AG08395 (cell line): Measurements from ENCODE around the gene EML5.

Experiments used
- DNase-seq: peaks from one replicate; pipeline ENCODE4 v3.0.0; 2012; ENCODE audit warnings: mixed read lengths, low spot score

The EML5 gene

DNA sequence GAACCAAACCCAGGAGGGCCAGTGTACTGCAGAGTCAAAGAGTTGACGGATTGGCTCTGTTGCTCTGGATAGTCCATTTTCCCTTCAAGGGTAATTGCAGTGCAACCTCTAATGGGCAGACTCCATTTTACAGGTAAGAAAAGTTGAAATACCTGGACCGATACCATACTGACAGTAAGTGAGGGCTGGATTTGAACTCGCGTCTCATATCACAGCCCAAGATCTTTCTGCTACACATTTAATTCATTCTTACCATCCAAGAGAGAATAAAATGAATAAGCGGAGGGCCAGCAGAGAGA, 230.3 kb downstream of the EML5 start:
- no peak for DNase-seq
